Hippocampal formation (tissue), 2 donors: ENCODE data around the gene SURF4.
"Not testable (repeated sequence)": the region's sequence is repeated elsewhere in the genome, so short reads cannot be mapped to it uniquely, and the experiment has no call there.

ENCODE experiments used
- DNase-seq, 2 donors: peaks; one replicate each; lab custom pipeline; 2025; lab: John Stamatoyannopoulos, UW

Gene SURF4

DNA sequence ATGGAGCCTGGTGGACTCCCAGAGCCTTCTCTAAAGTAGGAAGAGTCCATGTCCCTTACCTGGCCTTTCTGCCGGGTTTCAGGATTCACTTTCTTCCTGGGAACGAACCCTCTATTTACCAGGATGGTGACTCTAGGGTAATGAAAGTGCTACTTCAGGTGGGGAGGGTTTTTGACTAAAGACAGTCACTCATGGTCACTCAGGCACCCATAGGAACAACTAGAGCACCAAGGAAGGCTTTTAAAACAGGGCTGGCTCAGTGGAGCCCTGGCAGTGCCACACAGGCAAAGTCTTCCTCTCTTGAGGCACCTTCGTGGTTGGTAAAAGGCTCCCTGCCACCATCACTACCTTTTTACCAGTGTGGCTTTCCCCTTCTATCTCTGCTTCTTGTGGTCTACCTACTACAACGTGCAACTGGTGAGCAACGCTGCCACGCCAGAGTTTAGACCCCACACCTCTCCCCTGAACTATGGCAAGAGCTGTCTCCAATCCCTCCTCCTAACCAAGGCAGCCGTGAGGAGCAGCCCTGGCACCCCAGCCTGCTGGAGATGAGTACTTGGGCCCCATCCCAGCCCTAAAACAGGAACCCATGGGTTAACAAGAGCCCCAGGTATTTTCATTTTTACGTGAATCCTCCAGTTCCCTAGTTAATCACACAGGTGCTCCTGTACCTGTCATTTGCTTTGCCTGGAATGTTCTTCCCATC is 23.1 kb downstream of the SURF4 start:
- no peak for DNase-seq

DNA sequence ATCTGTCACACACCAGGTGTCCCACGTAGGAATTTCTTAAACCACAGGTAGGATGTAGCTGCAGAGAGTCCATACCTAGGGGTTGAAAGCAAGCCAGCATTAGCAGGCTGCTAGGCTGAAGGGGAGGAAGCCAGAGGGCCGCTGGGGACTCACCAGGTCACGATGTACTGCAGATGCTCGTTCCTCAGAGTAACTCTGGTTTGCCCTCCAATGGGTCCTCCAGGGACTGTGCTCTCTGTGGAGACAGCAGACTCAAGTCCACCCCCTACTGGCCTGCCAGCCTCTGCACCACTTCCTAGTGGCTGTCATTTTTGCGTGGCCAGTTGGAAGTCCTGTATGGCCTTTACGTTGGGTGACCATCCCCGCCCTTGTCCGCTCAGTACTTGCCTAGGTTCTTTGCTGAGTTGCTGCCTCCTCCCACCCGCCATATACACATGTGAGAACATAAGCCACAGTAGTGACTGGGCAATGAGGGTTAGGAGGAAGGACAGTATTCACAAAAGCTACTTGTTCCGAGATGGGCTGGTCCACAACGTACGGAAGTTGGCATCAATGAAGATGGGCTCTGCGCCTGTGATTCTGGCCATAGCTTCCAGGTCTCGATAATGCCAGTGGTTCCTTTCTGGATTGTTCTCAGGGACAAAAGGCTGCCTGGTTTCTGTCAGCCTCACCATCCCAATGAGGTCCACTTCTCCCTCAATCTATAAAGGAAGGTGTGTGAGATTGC is 23.8 kb downstream of the SURF4 start:
- no peak for DNase-seq

DNA sequence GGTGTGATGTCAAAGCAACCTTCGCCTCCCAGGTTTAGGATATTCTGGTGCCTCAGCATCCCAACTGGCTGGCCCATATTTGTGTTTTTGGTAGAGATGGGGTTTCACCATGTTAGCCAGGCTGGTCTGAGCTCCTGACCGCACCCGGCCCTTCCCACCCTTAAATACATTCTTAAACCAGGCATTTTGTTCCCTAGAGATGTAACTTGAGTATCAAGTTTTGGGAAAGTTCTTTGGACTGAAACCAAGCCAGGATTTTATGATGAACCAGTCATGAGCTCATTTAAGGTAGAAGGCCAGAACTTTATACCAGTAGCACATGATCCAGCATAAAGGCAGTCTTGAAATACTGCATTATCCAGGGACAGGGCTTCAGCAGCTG is 24.3 kb downstream of the SURF4 start:
- no peak for DNase-seq

DNA sequence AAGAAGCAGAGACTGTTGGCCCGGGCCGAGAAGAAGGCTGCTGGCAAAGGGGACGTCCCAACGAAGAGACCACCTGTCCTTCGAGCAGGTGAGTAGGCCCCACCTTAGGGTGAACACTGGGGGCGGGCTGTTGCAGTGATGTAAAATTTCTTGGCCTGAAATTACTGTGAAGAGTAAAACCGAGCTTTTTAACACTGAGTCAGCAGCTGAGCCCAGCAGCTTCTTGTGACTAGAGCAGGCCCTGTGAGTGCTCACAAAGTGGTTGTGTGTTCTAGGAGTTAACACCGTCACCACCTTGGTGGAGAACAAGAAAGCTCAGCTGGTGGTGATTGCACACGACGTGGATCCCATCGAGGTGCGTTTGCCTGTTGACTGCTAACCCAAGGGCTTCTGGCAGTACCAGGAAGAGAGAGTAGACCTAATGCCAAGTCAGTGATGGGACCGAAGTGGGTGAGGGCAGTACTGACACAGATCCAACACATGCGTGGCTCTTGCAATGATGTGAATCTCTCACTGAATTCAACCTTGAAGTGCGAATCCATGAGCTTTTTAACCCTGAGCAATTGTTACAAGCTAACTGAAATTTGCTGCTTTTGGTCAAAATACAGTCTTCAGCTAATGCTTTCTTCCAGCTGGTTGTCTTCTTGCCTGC is 25.8 kb downstream of the SURF4 start:
- DNase-seq = no peak

DNA sequence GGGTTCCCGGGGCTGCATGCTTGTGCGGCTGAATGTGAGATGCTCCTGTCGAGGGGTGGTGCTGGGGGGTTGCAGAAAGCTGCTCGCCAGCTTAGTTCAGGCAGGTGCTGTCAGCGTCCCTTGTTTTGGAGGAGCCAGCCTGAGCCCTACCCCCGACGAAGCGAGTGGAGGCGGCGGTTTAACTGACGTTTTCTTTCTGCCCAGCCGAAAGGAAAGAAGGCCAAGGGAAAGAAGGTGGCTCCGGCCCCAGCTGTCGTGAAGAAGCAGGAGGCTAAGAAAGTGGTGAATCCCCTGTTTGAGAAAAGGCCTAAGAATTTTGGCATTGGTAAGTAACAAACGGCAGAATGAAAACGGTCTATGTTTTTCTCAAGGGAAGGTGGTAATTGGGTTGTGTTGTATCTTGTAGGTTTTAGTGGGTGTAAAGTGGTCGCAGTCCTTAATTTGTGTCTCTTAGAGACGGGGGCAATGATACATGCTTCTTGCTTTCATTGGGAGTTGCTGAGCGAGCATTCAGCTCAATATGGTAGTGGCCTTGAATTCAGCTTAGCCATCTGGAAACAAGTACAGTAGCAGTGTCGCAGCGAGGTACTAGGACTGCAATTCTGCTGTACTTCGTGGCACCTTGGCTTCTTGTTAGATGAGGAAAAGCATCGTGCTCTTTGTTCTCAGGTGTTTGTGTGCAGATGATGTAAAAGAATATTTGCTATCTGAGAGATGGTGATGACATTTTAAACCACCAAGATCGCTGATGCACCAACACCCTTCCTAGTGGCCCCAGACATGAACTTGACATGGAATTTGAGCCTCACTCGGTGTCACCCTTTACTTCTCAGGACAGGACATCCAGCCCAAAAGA is 26.9 kb downstream of the SURF4 start:
- no peak for DNase-seq

DNA sequence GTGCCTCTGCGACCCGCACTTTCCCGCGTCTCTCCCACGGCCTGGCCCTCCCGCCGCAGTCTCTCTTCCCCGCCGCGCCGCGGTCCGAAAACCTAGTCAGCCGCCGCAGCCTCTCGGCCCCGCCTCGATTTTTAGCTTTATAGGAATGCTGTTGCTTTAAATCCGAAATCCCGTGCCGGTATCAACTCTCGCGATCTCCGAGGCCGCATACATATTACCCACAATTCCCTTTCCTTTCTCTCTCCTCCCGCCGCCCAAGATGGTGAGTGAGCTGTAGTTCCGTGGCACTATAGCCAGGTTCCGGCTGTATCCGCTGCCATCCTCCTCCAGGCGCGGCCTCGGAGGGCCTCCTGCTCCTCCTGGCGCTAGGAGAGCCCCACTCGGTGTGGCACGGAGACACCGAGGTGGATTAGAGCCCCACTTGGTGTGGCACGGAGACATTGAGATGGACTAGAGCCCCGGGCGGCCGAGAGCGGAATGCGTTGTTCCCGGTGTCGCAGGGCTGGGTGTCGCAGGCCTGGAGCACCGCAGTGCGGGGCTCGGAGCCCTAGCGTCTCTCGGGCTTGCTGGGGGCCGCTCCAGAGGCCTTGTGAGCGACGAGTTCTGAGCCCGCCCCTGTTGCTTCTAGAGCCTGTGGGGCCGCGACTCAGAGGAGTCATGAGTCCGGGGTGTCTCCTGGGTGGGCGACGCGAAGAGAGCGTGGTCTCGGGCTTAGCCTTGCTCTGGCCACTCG is 27.7 kb downstream of the SURF4 start, which contains the start of the genes MED22 and RPL7A:
Gene MED22, minus strand, starts transcription at position 147 of the 733 bp plus-strand sequence. CDS start 1,469 bp downstream, outside the sequence.
Gene RPL7A, plus strand, starts transcription at position 234 of the 733 bp plus-strand sequence. Its CDS starts 26 bp downstream, at position 260.
- peak; percentile 82 to 96 for DNase-seq

DNA sequence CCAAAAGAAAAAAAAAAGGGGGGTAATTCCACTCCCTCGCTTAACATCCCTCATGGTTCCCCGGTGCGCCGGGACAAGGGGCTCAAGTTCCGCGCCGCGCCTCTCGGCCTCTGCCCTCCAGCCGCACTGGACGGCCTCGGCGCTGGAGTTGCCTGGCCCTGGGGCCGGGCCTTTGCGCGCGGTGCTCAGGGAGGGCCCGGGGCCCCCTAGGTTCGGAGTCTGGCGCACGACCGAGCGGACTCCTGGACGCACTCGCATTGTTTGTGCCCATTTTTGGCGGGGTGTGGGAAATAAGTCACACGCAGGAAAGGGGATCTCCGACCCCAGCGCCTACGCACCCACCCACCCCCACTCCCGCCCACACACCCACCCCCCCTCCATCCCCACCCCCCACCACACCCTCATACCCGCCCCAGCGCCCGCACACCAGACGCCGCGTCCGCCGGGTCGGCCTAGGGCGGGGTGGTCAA is 28.3 kb downstream of the SURF4 start:
- DNase-seq = no peak

DNA sequence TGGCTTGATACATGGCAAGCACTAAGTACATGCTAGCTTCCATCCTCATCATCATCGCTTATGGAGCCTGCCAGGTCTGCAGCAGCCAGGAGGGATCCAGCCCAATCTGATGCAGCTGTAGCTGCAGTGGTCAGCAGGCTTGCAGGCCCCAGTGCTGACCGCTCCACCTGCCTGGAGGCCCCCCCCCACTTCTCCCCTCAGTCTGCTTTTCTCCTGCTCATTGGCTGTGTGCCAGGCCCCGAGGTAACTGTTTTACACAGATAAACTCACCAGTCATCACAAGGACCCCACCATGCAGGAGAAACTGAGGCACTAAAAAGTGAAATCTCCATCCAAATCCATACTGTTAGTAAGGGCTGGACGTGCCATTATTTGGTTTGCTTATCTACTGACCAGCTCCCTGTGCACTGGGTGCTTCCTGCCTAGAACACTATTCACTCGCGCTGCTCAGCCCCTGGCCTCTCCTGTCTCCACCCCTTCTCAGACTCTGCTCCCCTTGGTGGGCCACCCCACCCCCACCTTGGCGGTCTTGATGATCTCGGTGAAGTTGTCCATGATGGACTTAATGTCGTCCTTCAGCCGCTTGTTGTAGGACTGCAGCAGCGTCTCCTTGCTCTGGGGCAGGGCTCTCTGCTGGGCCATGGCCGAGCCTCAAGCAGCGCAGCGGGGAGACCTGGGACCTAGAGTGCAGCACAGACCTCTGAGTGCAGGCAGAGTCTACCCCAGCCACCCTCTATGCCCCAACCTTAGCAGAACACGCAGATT is 29.7 kb downstream of the SURF4 start:
- no peak for DNase-seq

DNA sequence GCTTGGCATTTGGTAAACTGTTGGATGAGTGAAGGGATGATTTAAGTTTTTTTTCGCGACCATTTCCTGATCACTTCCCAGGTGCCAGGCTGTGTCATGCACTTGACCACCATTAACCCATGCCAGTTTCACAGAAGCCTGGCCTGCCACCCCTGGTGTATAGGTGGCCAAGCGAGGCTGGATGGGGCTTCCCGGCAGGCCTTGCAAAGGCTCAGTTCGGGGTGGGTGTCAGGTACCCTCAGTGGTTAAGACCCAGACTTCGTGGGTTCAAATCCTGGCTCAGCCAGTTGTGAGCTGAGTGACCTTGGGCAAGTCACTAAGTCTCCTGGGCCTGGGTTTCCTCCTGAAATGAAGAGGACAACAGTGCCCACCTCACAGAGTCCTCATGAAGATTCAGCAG is 30.3 kb downstream of the SURF4 start:
- DNase-seq = no peak

DNA sequence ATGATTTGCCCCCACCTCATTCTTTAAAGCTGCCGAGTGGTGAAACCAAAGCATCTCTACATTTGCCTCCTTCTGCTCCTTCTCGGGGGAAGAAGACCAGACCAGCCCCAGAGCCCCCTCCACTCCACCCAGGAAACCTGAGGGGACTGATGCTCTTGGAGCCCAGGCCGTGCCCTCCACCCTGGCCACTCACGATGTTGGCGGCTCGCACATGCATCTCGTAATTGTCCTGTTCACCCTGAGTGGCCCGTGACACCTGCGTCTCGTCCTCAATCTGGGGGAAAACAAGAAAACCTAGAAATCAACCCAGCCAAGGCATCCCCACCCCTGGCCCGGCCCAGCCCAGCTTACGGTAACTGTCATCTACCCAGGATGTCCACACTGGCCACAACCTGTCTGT is 30.9 kb downstream of the SURF4 start:
- no peak for DNase-seq

DNA sequence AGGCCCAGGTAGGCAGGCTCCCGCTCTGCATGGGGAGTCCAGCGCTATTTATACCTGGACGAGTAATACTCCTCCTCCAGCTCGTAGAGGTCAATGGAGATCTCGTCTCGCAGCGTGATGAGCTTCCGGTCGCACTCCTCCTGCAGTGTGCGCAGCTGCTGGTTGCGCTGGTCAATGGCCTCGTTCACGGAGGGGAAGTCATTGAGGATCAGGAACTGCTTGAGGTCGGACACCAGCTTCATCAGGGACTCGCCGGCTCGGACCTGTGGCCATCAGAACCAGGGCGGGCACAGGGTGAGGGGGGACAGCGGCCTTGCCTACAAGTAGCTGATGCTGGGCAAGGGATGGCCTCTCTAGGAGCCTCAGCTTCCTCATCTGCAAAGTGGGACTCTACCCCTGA is 31.8 kb downstream of the SURF4 start:
- DNase-seq = no peak

DNA sequence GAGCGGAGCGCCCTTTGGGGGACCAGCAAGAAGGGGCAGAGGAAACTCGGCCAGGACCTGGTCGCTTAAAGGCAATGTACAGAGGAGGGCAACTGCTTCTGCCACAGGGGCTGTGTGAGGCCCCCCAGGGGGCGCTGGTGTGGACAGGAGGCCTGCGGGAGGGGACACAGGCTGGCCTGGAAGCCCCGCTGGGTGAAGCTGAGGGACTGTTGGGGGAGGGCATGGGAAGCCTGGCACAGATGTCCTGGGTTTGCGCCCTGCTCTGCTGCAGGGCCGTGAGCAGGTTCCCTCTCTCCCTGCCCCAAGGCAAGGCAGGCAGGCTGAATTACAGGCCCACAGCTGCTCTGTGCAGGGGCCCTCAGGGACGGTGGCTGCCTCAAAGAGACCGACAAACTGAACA is 33.3 kb downstream of the SURF4 start:
- DNase-seq = no peak

DNA sequence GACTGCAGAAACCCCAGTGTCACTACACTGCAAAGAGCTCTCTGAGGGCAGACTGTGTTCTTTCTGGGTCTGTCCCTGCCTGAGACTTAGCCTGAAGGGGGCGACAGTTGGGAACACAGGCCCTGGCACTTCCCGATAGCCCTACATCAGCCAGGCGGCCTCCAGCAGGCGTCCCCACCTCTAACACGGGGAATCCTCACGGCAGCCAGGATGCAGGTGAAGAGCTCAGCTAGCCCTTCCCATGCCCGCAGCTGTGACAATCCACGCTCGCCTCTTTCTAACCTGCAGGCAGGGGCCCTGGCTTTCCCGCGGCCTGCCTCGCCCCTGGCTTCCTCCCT is 33.8 kb downstream of the SURF4 start:
- DNase-seq = no peak

DNA sequence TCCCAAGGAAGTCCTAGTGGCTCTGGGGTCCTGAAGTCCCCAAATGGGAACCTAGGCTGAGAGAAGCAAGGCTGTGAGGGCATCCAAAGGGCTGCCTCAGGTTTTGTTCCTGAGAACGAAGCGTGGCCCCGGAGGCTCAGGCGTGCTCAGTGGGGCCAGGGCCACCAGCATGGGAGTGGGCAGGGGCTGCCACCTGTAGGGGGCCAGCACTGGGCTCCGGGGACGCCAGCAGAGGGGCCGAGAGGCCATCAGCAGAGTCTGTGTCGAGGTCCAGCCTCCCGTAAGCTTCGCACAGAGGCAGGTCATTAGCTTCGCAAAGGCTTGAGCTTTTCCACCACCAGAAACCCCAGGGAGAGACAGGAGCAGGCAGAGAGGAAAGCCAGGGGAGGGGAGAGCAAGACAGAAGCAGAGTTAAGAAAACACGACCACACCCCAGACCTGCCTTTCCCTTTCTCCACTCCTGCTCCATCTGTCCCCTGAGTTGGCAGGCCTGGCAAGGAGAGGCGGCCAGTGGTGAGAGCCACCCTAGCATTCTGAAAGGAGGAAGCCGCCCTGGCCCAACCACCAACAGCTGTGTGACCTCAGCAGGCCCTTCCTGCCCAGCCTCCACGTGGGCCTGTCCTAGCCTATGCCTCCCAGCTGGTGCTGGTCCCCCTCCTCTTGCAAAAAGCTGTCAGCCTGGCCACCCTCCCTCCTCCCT is 34.3 kb downstream of the SURF4 start:
- peak in 1 of 2 donors; percentile 30 for DNase-seq

DNA sequence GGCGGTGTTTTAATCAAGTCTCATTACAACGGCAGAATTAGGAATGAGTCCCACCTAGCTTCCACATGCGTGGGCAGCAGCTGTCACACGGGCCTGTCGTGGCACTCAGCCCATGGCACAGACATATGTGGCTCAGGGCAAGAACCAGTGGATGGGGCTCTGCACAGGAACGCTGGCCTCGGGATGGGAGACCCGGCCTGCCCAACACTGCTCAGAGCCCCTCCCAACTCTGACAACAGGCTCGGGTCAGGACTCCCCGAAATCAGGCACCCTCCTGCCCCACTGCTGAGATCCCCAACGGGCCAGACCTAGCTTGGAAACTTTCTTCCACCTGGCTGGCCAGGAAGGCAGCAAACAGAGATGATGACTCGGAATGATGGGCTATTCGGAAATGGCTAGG is 34.9 kb downstream of the SURF4 start:
- no peak for DNase-seq

DNA sequence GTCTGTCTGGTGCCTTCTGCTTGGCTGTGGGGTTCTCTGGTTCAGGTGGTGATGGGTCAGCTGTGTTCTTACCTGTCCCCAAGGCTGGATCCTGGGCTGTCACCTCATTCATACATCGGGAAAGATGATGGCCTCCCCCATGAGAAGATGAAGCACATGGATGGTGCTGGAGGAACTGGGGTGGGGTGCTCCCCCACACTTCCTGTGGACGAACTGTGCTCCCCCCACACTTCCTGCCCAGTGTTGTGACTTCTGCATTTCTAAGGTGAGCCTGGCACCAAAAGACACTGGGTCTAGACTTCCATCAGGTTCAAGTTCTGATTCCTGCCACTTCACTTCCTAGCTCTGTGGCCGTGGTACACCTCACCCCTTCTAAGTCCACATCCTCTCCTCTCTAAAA is 35.6 kb downstream of the SURF4 start:
- no peak for DNase-seq

DNA sequence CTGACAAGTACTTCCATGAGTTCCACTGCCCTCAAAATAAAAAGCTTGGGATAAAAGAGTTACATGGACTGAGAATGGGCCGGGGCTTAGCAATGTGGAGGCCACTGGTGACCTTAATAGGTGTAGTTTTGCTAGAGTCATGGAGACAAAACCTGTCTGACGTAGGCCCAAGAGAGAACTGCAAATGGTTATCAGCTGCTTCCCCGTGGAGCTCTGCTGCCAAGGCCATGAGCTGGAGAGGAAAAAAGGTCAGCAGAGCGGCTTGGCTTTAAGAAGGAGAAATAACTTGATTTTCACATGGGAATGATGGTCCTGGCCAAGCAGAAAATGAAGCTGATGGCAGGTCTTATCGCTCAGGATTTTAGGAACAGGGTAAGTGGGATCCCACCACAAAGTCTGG is 36.2 kb downstream of the SURF4 start:
- DNase-seq = no peak

DNA sequence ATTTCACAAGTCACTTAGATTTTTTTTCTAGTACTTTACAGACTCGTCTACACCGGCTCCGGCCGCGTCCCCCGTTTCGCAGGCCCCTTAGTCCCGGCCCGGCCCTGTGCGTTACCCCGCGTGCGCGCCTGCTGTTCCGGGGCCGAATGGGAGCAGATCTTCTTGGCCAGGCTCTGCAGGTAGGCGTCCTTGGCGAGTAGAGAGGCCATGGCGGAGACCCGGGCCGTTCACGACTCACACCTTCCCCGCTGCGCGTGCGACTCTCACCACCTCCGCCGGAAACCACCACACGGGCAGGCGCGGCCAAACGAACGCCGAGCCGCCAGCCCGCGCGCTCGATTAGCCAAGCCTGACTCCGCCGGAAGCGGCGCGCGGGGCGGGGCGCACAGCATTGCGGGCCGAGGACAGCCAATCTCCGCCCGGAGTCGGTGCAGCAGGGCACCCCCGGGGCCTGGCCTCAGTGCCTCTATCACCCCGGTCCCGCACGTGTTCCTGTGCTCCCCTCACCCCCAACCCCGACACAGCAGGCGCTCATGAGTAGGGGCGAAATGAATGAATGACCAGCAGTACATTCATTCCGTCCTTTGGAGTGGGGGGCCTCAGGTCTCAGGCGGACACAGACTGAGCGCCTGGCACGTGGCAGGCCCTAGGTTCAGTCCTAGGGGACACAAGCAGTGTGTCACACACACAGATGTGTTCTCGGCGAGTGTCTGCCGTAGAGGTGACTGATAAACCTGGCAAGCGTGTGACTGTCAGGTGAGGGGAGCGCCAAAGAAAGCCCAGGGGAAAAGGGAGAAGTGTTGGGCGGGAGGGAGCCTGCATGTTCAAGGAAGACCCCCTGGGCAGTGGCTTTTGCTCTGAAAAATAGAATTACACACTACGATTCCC is 39.7 kb downstream of the SURF4 start, which contains the start of gene SURF6:
Gene SURF6, minus strand, starts transcription at position 265 of the 888 bp plus-strand sequence. Its CDS starts 56 bp downstream, at position 209.
- peak; percentile 77 to 84 for DNase-seq

DNA sequence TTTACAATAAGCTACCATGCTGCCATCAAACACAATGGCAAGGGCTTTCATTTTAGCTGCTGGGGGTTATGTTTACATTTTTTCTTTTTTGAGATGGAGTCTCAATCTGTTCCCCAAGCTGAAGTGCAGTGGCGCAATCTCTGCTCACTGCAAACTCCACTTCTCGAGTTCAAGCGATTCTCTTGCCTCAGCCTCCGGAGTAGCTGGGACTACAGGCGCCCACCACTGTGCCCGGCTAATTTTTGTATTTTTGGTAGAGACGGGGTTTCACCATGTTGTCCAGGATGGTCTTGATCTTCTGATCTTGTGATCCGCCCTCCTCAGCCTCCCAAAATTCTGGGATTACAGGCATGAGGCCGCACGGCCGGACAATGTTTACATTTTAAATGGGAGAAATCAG is 41.0 kb downstream of the SURF4 start:
- DNase-seq = not testable (repeated sequence)
